HepG2 (cell line): ENCODE results near the gene SLC35F6. TPM values are rescaled to one million over a fixed set of nuclear protein-coding genes. Genes with fewer than 3 reads are reported as not detected.

Experiments
- AHR ChIP-seq: IDR thresholded peaks from 2 replicates; pipeline ENCODE4 v1.6.1; 2018; ENCODE audit warnings: missing genetic modification reagents, missing compliant biosample characterization
- ATAD3A ChIP-seq: sonication (generic); formaldehyde crosslinking; IDR thresholded peaks from 2 replicates; pipeline ENCODE4 v1.4.0; 2020; ENCODE audit warnings: missing genetic modification reagents
- ATF7 ChIP-seq, 2 experiments: fragments of 450-650 bp in 1 of 2; sonication (generic) in 1 of 2; formaldehyde crosslinking in 1 of 2; IDR thresholded peaks; 2 replicates each; pipeline versions ENCODE4 v1.4.0 to v1.6.1; 2016 to 2020; ENCODE audit warnings: antibody characterized with exemption in 1 of 2, mild to moderate bottlenecking in 1 of 2, missing genetic modification reagents in 1 of 2
- EP300 ChIP-seq, 3 experiments: sonication (generic) in 1 of 3; formaldehyde crosslinking in 1 of 3; IDR thresholded peaks; 2 replicates each; pipeline versions ENCODE4 v1.5.1 to v1.6.1; 2011 to 2020; ENCODE audit warnings: low read depth in 2 of 3, low read length in 2 of 3, borderline replicate concordance in 1 of 3, improper control_type of control experiment in 1 of 3, mild to moderate bottlenecking in 1 of 3, missing genetic modification reagents in 1 of 3, moderate library complexity in 1 of 3
- GTF3A ChIP-seq: sonication (generic); formaldehyde crosslinking; conservative IDR thresholded peaks from 2 replicates; pipeline ENCODE4 v1.4.0; 2020; ENCODE audit warnings: mild to moderate bottlenecking, missing genetic modification reagents
- HIVEP1 ChIP-seq: sonication (generic); formaldehyde crosslinking; IDR thresholded peaks from 2 replicates; pipeline ENCODE4 v1.4.0; 2020; ENCODE audit warnings: mild to moderate bottlenecking, missing genetic modification reagents
- KLF9 ChIP-seq: IDR thresholded peaks from 2 replicates; pipeline ENCODE4 v1.6.1; 2016; ENCODE audit warnings: low read depth
- NRL ChIP-seq: sonication (generic); formaldehyde crosslinking; IDR thresholded peaks from 2 replicates; pipeline ENCODE4 v1.5.0; 2020; ENCODE audit warnings: missing genetic modification reagents, mild to moderate bottlenecking, moderate library complexity, borderline replicate concordance
- ZBTB37 ChIP-seq: sonication (generic); formaldehyde crosslinking; IDR thresholded peaks from 2 replicates; pipeline ENCODE4 v1.4.0; 2020; ENCODE audit warnings: mild to moderate bottlenecking, missing genetic modification reagents
- ZBTB49 ChIP-seq: sonication (generic); formaldehyde crosslinking; IDR thresholded peaks from 2 replicates; pipeline ENCODE4 v1.4.0; 2020; ENCODE audit warnings: missing genetic modification reagents, borderline replicate concordance
- ZKSCAN5 ChIP-seq: sonication (generic); formaldehyde crosslinking; IDR thresholded peaks from 2 replicates; pipeline ENCODE4 v1.5.1; 2020; ENCODE audit warnings: mild to moderate bottlenecking, missing genetic modification reagents
- ZNF256 ChIP-seq: sonication (generic); formaldehyde crosslinking; conservative IDR thresholded peaks from 2 replicates; pipeline ENCODE4 v1.4.0; 2020; ENCODE audit warnings: missing genetic modification reagents
- ZNF639 ChIP-seq: conservative IDR thresholded peaks from 2 replicates; pipeline ENCODE4 v1.6.1; 2018; ENCODE audit warnings: missing genetic modification reagents
- ZNF646 ChIP-seq: sonication (generic); formaldehyde crosslinking; IDR thresholded peaks from 2 replicates; pipeline ENCODE4 v1.9.0; 2021; ENCODE audit warnings: mild to moderate bottlenecking, missing genetic modification reagents
- ZSCAN9 ChIP-seq: IDR thresholded peaks from 2 replicates; pipeline ENCODE4 v1.6.1; 2016; ENCODE audit warnings: borderline replicate concordance
- polyA plus RNA-seq, 8 experiments: library from polyadenylated mRNA; depleted of rRNA in 3 of 8; stranded (reverse) in 7 of 8; unstranded in 1 of 8; fragments of >200 nt; fragmentation: Illumina TruSeq in 4 of 8; extraction: Trizol in 4 of 8; gene quantifications; 2 replicates each; pipeline versions ENCODE4 v1.2.1 to v1.2.3, GENCODE V29; 2011 to 2016; ENCODE audit warnings: low read depth in 4 of 8, missing spikeins in 1 of 8, mixed read lengths in 1 of 8; ENCODE audit not compliant: insufficient read depth in 1 of 8
- total RNA-seq, 5 experiments: library from RNA; depleted of rRNA; stranded (reverse); fragments of >200 nt; fragmentation: Illumina TruSeq; extraction: Trizol; gene quantifications; 2 replicates each; pipeline ENCODE4 v1.2.3, GENCODE V29; 2016; ENCODE audit warnings: low read depth in 1 of 5

SLC35F6 gene
- total and polyA plus RNA-seq, 2 of the 13 experiments (the other 11 are each of a cell fraction or from before 2014, with no cell fraction given) = 15.2 to 21.2 TPM

GRCh38 chr2:26785431-26786206 is 21.5 kb downstream of the SLC35F6 start, which contains the start of gene CENPA (continued):
- peak; percentile 68; the same call in 1 of the 2 replicates for TF ChIP-seq ZNF639 (CRISPR knock-in tag)
- no peak for TF ChIP-seq ATF7 (IDR thresholded peaks at IDR 0.05)
- TF ChIP-seq ATF7 (CRISPR knock-in tag; IDR thresholded peaks at IDR 0.05) = peak; percentile 51; the same call in 1 of the 2 replicates
- TF ChIP-seq ZSCAN9 (CRISPR knock-in tag) = peak; percentile 99
- TF ChIP-seq ZBTB37 = peak; percentile 79
- 0 out of 2 replicates have a peak, but pooled peaks have one; percentile 82 for TF ChIP-seq GTF3A (CRISPR knock-in tag)
- peak; percentile 86; the same call in 1 of the 2 replicates for TF ChIP-seq HIVEP1 (CRISPR knock-in tag)
- TF ChIP-seq ZKSCAN5 (CRISPR knock-in tag) = no peak
- peak; percentile 24; the same call in 1 of the 2 replicates for TF ChIP-seq ZNF646 (CRISPR knock-in tag)
- peak; percentile 86; the same call in 1 of the 2 replicates for TF ChIP-seq ZBTB49 (CRISPR knock-in tag)
- peak; percentile 91; the same call in 1 of the 2 replicates for TF ChIP-seq AHR
- peak; percentile 98 for TF ChIP-seq ZNF256 (CRISPR knock-in tag)
- no peak for TF ChIP-seq ATAD3A (CRISPR knock-in tag)
- TF ChIP-seq KLF9 (CRISPR knock-in tag) = peak; percentile 97
- TF ChIP-seq NRL (CRISPR knock-in tag) = peak; percentile 61
- peak in 1 of 2 experiments; percentile 6; a peak in 1 of 4 replicates for TF ChIP-seq EP300 (IDR thresholded peaks at IDR 0.05; ENCODE audit: low read depth in 2 of 2, low read length in 2 of 2)
- TF ChIP-seq EP300 (CRISPR knock-in tag; IDR thresholded peaks at IDR 0.05; ENCODE audit: borderline replicate concordance) = peak; percentile 50; the same call in 1 of the 2 replicates
